ENCODE data around the gene CKB. TPM values are rescaled to one million over a fixed set of nuclear protein-coding genes. Genes with fewer than 3 reads are reported as not detected.
A peak's percentile ranks its signal among the peaks of the same experiment; 100 is the strongest.

Gene CKB
- total RNA-seq, 2 donors from 2014 or later: 546 to 707 TPM

DNA sequence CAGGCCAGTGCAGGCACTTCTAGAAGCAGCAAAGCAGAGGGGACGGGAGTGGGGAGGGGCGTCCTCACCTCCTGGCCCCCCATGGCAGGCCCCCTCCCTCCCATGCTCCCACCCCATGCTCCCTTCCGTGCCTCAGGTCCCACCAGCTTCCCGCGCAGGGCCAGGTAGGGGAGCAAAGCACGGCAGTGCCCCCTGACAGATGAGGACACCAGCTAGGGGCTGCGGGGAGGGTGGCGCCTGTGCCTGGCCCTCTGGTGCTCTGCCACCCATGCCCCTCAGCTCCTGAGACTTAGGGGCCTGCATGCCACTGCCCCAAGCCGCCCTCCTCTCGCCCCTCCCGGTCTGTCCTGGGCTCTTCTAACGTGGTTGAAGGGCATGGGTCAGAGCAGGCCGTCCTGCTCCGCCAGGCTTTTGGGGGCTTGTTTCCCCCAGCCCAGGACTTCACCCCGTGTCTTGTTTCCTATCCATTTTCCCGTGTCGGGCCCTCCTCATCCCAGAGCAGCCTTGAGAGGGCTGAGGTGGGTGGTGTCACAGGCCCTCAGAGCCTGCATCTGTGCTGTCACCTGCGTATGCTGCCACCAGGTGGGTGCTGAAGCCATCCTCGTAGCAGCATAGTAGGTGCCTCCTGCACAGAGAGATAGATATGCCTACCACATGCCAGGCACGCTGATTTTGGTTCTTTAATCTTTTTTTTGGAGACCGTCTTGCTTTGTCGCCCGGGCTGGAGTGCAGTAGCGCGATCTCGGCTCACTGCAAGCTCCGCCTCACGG is 16.6 kb upstream of the CKB start:
- Histone ChIP-seq H3K4me1 (peaks cover 0 to 60% of the 10 kb centered on the region in 2 donors), H3K36me3 (no peaks in the 10 kb centered on the region), H3K9me3 (no peaks in the 10 kb centered on the region), H3K27me3 (no peaks in the 10 kb centered on the region), H3K4me3 (no peak overlapping the region), H3K27ac (peak overlapping the region; percentile 74 to 78)
- no peak for DNase-seq (ENCODE audit: low spot score)
- TF ChIP-seq, protein P1, sequence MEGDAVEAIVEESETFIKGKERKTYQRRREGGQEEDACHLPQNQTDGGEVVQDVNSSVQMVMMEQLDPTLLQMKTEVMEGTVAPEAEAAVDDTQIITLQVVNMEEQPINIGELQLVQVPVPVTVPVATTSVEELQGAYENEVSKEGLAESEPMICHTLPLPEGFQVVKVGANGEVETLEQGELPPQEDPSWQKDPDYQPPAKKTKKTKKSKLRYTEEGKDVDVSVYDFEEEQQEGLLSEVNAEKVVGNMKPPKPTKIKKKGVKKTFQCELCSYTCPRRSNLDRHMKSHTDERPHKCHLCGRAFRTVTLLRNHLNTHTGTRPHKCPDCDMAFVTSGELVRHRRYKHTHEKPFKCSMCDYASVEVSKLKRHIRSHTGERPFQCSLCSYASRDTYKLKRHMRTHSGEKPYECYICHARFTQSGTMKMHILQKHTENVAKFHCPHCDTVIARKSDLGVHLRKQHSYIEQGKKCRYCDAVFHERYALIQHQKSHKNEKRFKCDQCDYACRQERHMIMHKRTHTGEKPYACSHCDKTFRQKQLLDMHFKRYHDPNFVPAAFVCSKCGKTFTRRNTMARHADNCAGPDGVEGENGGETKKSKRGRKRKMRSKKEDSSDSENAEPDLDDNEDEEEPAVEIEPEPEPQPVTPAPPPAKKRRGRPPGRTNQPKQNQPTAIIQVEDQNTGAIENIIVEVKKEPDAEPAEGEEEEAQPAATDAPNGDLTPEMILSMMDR (IDR thresholded peaks at IDR 0.05): no peak

DNA sequence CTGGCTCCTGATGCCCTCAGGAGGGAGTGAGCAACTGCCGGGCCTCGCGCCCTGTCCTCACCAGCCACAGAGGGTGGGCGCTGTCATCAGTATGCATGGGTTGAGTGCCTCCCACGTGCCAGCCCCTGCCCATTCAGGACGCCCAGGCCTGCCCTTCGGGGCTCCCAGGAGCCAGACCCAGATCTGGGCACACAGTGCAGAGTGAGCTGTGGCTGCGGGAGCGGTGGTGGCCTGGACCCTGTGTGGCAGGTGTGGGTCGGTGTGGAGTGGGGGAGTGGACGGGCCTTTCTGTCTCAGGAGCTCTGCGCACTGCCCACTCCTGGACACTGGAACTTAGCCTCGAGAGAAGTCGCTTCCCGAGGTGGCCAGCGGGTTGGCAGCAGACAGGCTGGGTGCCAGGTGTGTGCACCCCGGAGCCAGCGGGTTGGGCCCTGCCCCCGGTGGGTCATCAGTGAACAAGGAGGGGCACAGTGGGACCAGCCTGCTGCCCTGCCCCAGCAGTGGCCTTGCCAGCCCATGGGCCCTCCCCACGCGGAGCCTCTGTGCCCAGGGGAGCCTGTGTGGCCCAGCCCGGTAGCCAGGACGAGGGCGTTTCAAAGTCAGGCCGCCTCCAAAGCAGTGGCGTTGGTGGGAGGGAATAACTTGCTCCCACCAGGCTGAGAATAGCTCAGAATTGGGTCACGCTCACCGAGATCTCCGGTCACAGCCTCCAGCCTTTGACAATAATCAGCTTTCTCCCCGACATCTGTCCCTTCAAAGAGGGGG is 15.8 kb upstream of the CKB start:
- Histone ChIP-seq H3K4me3 (no peak overlapping the region), H3K27me3 (no peaks in the 10 kb centered on the region), H3K36me3 (peaks cover 3% of the 10 kb centered on the region), H3K27ac (peak overlapping the region; percentile 74 to 78), H3K4me1 (peaks cover 0 to 53% of the 10 kb centered on the region in 2 donors), H3K9me3 (no peaks in the 10 kb centered on the region)
- TF ChIP-seq, protein P1 (IDR thresholded peaks at IDR 0.05): no peak
- no peak for DNase-seq (ENCODE audit: low spot score)

DNA sequence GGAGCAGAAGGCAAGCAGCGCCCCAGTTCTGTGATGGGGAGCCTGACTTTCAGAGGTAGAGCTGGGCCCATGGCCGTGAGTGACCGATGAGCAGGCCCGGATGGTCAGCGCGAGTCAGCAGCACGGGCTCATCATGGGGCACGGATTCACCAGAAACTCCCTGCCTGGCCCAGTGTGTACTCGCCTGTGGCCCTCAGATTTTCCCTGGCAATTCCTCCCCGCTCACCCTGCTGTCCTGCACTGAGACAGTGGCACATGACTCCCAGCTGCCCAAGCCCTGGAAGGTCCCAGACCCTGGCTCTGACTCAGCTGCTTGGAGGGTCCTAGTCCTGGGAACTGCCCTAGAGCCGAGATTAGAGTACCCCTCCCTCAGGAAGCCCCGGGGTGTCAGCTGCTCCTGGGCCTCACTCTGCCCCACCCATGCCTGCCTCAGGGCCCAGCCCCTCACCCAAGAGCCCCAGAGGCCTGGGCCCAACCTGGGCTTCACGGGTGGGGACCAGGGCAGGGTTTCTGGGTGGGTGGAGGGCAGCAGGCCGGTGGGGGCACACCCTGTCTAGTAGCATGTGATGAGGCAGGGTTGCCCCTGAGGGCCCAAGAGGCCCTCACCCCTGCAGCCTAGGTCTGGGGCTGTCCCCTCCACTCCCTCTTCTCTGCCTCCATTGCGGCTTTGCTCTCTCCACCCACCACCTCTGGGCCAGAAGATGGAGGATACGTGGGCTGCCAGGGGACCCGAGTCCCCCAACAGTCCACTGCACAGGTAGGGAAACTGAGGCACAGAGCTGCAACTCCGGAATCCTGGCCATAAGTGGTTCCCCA is 14.8 kb upstream of the CKB start:
- TF ChIP-seq, protein P1 (IDR thresholded peaks at IDR 0.05): no peak
- DNase-seq (ENCODE audit: low spot score): no peak
- Histone ChIP-seq H3K4me3 (no peak overlapping the region), H3K36me3 (peaks cover 7% of the 10 kb centered on the region), H3K27me3 (no peaks in the 10 kb centered on the region), H3K27ac (peak overlapping the region in 1 of 2 donors; percentile 48), H3K4me1 (peaks cover 0 to 42% of the 10 kb centered on the region in 2 donors), H3K9me3 (no peaks in the 10 kb centered on the region)

DNA sequence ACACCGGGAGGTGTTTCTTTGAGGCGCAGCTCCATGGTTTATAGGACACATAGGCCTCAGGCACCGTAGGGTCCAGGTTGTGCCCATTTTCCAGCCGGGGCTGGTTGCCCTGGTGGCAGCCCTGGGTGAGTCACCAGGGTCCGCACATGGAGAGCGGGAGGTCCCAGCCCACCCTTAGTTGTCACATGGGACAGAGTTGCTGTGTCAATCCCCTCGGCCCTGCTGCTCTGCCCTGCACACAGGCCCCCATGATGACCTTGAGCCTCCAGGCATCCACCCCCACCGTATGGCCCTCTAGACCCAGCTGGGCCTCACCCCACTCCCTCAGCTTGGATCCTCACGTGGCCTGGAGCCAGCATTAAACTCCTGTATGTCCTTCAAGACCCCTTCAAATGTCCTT is 14.1 kb upstream of the CKB start:
- Histone ChIP-seq H3K36me3 (peaks cover 7% of the 10 kb centered on the region), H3K27me3 (no peaks in the 10 kb centered on the region), H3K9me3 (no peaks in the 10 kb centered on the region), H3K4me1 (peaks cover 0 to 35% of the 10 kb centered on the region in 2 donors), H3K27ac (no peak overlapping the region), H3K4me3 (no peak overlapping the region)
- TF ChIP-seq, protein P1 (IDR thresholded peaks at IDR 0.05): no peak
- no peak for DNase-seq (ENCODE audit: low spot score)

DNA sequence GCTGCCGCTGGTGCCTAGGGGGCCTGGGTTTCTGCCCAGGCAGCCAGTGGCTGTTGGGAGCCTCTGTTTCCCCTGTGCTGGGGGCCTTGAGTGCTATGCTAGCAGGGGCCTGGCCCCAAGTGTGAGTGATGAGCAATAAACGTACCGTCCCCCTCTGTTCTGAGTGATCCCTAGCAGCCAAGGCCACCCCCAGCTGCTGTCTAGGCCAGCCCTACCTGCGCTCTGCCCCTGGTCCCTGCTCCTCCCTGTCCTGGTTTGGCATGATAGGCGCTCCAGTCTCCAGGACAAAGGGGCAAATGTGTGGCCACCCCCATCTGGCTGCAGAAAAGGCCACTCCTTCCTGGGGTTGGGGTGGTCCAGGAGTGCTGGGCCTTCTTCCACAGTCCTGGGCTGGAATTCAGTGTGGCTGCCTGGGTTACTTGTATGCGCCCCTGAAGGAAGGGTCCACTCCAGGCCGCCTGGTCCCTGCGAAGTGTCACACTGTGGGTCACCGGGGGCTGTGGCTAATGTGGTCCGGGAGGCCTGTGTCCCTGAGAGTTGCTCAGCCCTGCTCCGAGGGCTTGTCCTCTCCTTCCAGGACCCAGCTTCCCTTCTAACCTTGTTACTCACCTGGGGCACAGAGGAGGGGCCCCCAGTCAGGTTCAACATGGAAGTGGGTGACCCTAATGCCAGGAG is 13.4 kb upstream of the CKB start:
- no peak for DNase-seq (ENCODE audit: low spot score)
- H3K36me3 ChIP-seq: peaks cover 7% of the 10 kb centered on the region
- peaks cover 0 to 31% of the 10 kb centered on the region in 2 donors for H3K4me1 ChIP-seq
- H3K9me3 ChIP-seq: no peaks in the 10 kb centered on the region
- H3K27ac ChIP-seq: peak overlapping the region in 1 of 2 donors; percentile 21
- no peaks in the 10 kb centered on the region for H3K27me3 ChIP-seq
- TF ChIP-seq, protein P1 (IDR thresholded peaks at IDR 0.05): no peak
- no peak overlapping the region for H3K4me3 ChIP-seq

Data from right atrium auricular region (tissue), 2 donors.